Measurements from ENCODE around the gene LAPTM5. TPM values are rescaled to one million over a fixed set of nuclear protein-coding genes. Genes with fewer than 3 reads are reported as not detected.

The LAPTM5 gene
- total and polyA plus RNA-seq, 2 of the 8 experiments (the other 6 are each of a cell fraction or from before 2014, with no cell fraction given) = 0.37 to 1.4 TPM

DNA sequence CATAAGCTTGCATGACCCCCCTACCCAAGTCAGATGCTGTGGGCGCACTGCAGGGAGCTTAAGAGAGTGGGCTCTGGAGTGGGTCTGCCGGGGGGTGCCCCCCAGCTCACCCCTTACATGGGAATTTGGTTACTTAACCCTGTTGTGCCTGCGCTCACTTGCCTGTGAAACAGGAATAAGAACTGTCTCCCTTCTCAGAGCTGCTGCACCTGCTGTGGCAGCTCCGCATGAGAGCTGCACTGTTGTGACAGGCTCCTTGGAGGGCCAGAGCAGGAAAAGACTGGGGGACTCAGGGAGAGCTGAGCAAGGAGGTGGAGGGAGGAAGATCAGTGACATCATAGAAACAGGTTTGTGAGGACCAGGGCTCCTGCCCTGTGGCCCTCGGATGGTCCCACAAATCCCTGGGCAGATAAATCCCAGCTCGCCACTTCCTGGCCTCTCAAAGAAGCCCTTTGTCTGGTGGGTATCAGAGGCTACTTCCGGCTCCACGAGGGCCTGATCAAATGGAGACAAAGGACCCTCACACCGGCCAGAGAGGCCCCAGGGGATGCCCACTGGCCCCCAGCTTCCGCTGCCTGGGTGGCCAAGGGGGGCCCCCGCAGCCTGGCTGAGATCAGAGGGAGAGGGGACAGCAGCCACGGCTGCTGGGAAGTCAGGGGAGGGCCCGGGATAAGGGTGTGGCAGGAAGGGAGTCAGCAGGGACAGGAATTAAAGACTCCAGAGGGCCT is 28.9 kb upstream of the LAPTM5 start:
- Histone ChIP-seq H4K20me1 (replicated peaks in 1 of 2; ENCODE audit: control insufficient read depth in 1 of 2, insufficient read depth in 2 of 2, low read length in 2 of 2) (no peaks in the 10 kb centered on the region), H3K79me2 (ENCODE audit: control insufficient read depth in 1 of 2, insufficient read depth in 2 of 2, low read length in 2 of 2) (no peaks in the 10 kb centered on the region), H3K4me2 (ENCODE audit: insufficient read depth in 1 of 2, low read depth in 2 of 2, low read length in 2 of 2) (no peak overlapping the region), H3K56ac (replicated peaks; ENCODE audit: insufficient read length, low read depth, low read length) (no peak overlapping the region), H2BK20ac (ENCODE audit: low read length) (no peak overlapping the region), H3K79me1 (ENCODE audit: low read depth, low read length) (no peaks in the 10 kb centered on the region), H3K23ac (ENCODE audit: insufficient read length) (no peak overlapping the region), H2AK5ac (ENCODE audit: low read depth, low read length) (no peak overlapping the region), H2BK15ac (ENCODE audit: low read length) (peak overlapping the region; percentile 53; the same call in 1 of the 2 replicates), H3K27ac (ENCODE audit: low read depth, low read length) (no peak overlapping the region), H3K23me2 (ENCODE audit: low read depth, low read length) (no peaks in the 10 kb centered on the region), H3K18ac (ENCODE audit: extremely low read depth, low read length) (no peak overlapping the region), H3K4me1 (replicated peaks in 1 of 4; ENCODE audit: control insufficient read depth in 3 of 4, insufficient read depth in 4 of 4, low read length in 3 of 4) (peaks cover 0 to 4% (median 2%) of the 10 kb centered on the region in 4 experiments; a peak in 5 of 7 replicates), H4K5ac (ENCODE audit: insufficient read length, low read depth, low read length) (no peak overlapping the region), H4K8ac (ENCODE audit: extremely low read depth, insufficient read depth, low read length) (no peak overlapping the region), H4K91ac (replicated peaks; ENCODE audit: insufficient read length, low read length) (no peak overlapping the region), H3K27me3 (replicated peaks in 1 of 4; ENCODE audit: control insufficient read depth in 3 of 4, extremely low read depth in 1 of 4, insufficient read depth in 3 of 4, low read length in 3 of 4) (no peaks in the 10 kb centered on the region; a peak in 1 of 7 replicates), H3K9me3 (ENCODE audit: insufficient read depth in 2 of 2, low read depth in 1 of 2, low read length in 1 of 2) (no peaks in the 10 kb centered on the region), H2AFZ (ENCODE audit: low read length) (no peak overlapping the region), H3K4me3 (ENCODE audit: extremely low read depth in 1 of 4, insufficient read depth in 2 of 4, low read depth in 3 of 4, low read length in 4 of 4) (no peak overlapping the region), H3K14ac (ENCODE audit: insufficient read length) (no peak overlapping the region), H2BK5ac (ENCODE audit: low read depth, low read length) (no peak overlapping the region), H2BK12ac (ENCODE audit: low read depth, low read length) (no peak overlapping the region), H2BK120ac (replicated peaks; ENCODE audit: low read depth, low read length) (no peak overlapping the region), H3K4ac (replicated peaks; ENCODE audit: insufficient read length, low read depth, low read length) (no peak overlapping the region), H3K36me3 (ENCODE audit: control insufficient read depth in 2 of 4, insufficient read depth in 4 of 4, low read length in 3 of 4) (no peaks in the 10 kb centered on the region), H3K9ac (replicated peaks in 1 of 4; ENCODE audit: extremely low read depth in 1 of 4, low read depth in 3 of 4, low read length in 3 of 4) (no peak overlapping the region)
- FAIRE-seq = no peak
- TF ChIP-seq, protein P1, sequence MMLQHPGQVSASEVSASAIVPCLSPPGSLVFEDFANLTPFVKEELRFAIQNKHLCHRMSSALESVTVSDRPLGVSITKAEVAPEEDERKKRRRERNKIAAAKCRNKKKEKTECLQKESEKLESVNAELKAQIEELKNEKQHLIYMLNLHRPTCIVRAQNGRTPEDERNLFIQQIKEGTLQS (IDR thresholded peaks at IDR 0.05; ENCODE audit: insufficient read depth, low read depth, low read length) = no peak
- no peak for DNase-seq (ENCODE audit: low read depth in 1 of 2, low spot score in 2 of 2)
- POLR2A ChIA-PET (ENCODE audit: partially characterized antibody) = interaction anchor here (0.7 to 1.0 kb wide), 2 partner anchors 25 to 143 kb away, joined by 3 read pairs; no protein-coding TSS in a partner anchor
- CTCF ChIA-PET (ENCODE audit: partially characterized antibody) = interaction anchor here (0.5 to 51.2 kb wide), 7 partner anchors 17 to 381 kb away, joined by 3 to 1640 read pairs (median 3); partner anchors contain the start of genes LAPTM5, MATN1 and SDC3
- 83% methylated on average over 13 of the region's 13 CpGs; no CpG with 5 or more reads in 1 of the 2 experiments for WGBS, 2 experiments (ENCODE audit: extremely low coverage in 1 of 2, insufficient coverage in 1 of 2, insufficient read length in 1 of 2, insufficient replicate concordance in 2 of 2, low coverage in 1 of 2, low lambda C conversion rate in 2 of 2, missing lambda C conversion rate in 1 of 2)
